ENCODE measurements around the gene EVC2.
"Not testable (repeated sequence)": the region's sequence is repeated elsewhere in the genome, so short reads cannot be mapped to it uniquely, and the experiment has no call there.

Gene EVC2

GRCh38 chr4:5738061-5738460 is 29.7 kb upstream of the EVC2 start:
- DNase-seq, result no peak

GRCh38 chr4:5735463-5735862 is 27.1 kb upstream of the EVC2 start:
- no peak for DNase-seq

- DNase-seq, result no peak
These were observed 26.5 kb upstream of the EVC2 start for GRCh38 chr4:5734853-5735252.

- DNase-seq, result no peak
These were observed 23.8 kb upstream of the EVC2 start for GRCh38 chr4:5732158-5732557.

- DNase-seq, result no peak
These were observed 22.9 kb upstream of the EVC2 start for GRCh38 chr4:5730993-5731990.

GRCh38 chr4:5730436-5730835 is 22.1 kb upstream of the EVC2 start:
- DNase-seq, result no peak

GRCh38 chr4:5728412-5728811 is 20.1 kb upstream of the EVC2 start:
- DNase-seq, result not testable (repeated sequence)

GRCh38 chr4:5724377-5724776 is 16.0 kb upstream of the EVC2 start:
- no peak for DNase-seq

- no peak for DNase-seq
These were observed 14.0 kb upstream of the EVC2 start for GRCh38 chr4:5722328-5722727.

GRCh38 chr4:5721923-5722322 is 13.6 kb upstream of the EVC2 start:
- no peak for DNase-seq

GRCh38 chr4:5720980-5721379 is 12.6 kb upstream of the EVC2 start:
- no peak for DNase-seq

GRCh38 chr4:5720157-5720850 is 11.9 kb upstream of the EVC2 start:
- no peak for DNase-seq

- no peak for DNase-seq
These were observed 11.1 kb upstream of the EVC2 start for GRCh38 chr4:5719350-5720055.

GRCh38 chr4:5718411-5718810 is 10.1 kb upstream of the EVC2 start:
- DNase-seq, result no peak

- no peak for DNase-seq
These were observed 9.2 kb upstream of the EVC2 start for GRCh38 chr4:5717449-5718158.

GRCh38 chr4:5716391-5716790 is 8.0 kb upstream of the EVC2 start:
- DNase-seq, result no peak

GRCh38 chr4:5715357-5715756 is 7.0 kb upstream of the EVC2 start:
- no peak for DNase-seq

GRCh38 chr4:5713861-5714260 is 5.5 kb upstream of the EVC2 start:
- DNase-seq, result no peak

GRCh38 chr4:5712931-5713330 is 4.6 kb upstream of the EVC2 start:
- DNase-seq, result no peak

- DNase-seq, result no peak
These were observed 4.2 kb upstream of the EVC2 start for GRCh38 chr4:5712517-5712916.

GRCh38 chr4:5711479-5712184 is 3.3 kb upstream of the EVC2 start:
- no peak for DNase-seq

- no peak for DNase-seq
These were observed 2.7 kb upstream of the EVC2 start, which contains the start of gene EVC for GRCh38 chr4:5710961-5711478. EVC (plus strand) TSS chr4:5711201; CDS start chr4:5711381, 180 bp downstream.
